LNCaP clone FGC (cell line): ENCODE measurements around the gene TSC1.

Experiments used
- DNase-seq: peaks from one replicate; pipeline ENCODE4 v3.0.0-alpha.2; 2011; ENCODE audit warnings: low read depth
- H3K4me3 ChIP-seq: 2 replicates; pipeline ENCODE4 v1.5.1; 2011; ENCODE audit warnings: mild to moderate bottlenecking, low read depth, low read length, control low read depth
- CTCF ChIP-seq: IDR thresholded peaks from 2 replicates; pipeline ENCODE4 v1.5.1; 2012; ENCODE audit warnings: mild to moderate bottlenecking; ENCODE audit not compliant: control insufficient read depth, insufficient read depth; ENCODE audit errors: extremely low read depth

TSC1 gene

GRCh38 chr9:132857616-132858342, 86.6 kb downstream of the TSC1 start:
- no peak overlapping the region for H3K4me3 ChIP-seq
- DNase-seq = no peak
- TF ChIP-seq CTCF = no peak

GRCh38 chr9:132857031-132857430, 87.4 kb downstream of the TSC1 start:
- TF ChIP-seq CTCF = no peak
- DNase-seq = no peak
- H3K4me3 ChIP-seq = no peak overlapping the region

GRCh38 chr9:132855904-132856303, 88.5 kb downstream of the TSC1 start:
- H3K4me3 ChIP-seq = no peak overlapping the region
- no peak for TF ChIP-seq CTCF
- DNase-seq = no peak

GRCh38 chr9:132854832-132855231, 89.6 kb downstream of the TSC1 start:
- H3K4me3 ChIP-seq = no peak overlapping the region
- DNase-seq = no peak
- no peak for TF ChIP-seq CTCF

GRCh38 chr9:132853482-132853881, 90.9 kb downstream of the TSC1 start:
- no peak for TF ChIP-seq CTCF
- no peak overlapping the region for H3K4me3 ChIP-seq
- DNase-seq = no peak

GRCh38 chr9:132849185-132849706, 95.2 kb downstream of the TSC1 start:
- H3K4me3 ChIP-seq = no peak overlapping the region
- no peak for TF ChIP-seq CTCF

GRCh38 chr9:132846918-132847515, 97.4 kb downstream of the TSC1 start:
- DNase-seq = no peak
- no peak for TF ChIP-seq CTCF
- no peak overlapping the region for H3K4me3 ChIP-seq

More at GRCh38 chr9:132849185-132849706, 95.2 kb downstream of the TSC1 start:
- DNase-seq = no peak
